GM23338 (cell line): ENCODE measurements around the gene NPSR1. TPM values are rescaled to one million over a fixed set of nuclear protein-coding genes. Genes with fewer than 3 reads are reported as not detected.

Experiments used
- ATAC-seq: fragments of 200-7000 bp; cut with Tn5 transposase; 3 replicates; pipeline ENCODE4 v1.9.1; 2020
- DNase-seq: peaks from one replicate; pipeline ENCODE4 v3.0.0-alpha.2; 2015; ENCODE audit warnings: low spot score
- H2AFZ ChIP-seq: fragments of 200-600 bp; sonication (generic); 2 replicates; pipeline ENCODE4 v1.8.0; 2016; ENCODE audit warnings: antibody characterized with exemption, mild to moderate bottlenecking, moderate library complexity
- H3F3A ChIP-seq: fragments of 200-600 bp; sonication (generic); replicated peaks from 2 replicates; pipeline ENCODE4 v1.8.0; 2017; ENCODE audit warnings: antibody characterized with exemption, mixed run types, low read depth
- H3K27ac ChIP-seq: fragments of 200-600 bp; sonication (generic); 2 replicates; pipeline ENCODE4 v1.6.1; 2016; ENCODE audit warnings: low read depth
- H3K27me3 ChIP-seq: fragments of 200-600 bp; sonication (generic); 2 replicates; pipeline ENCODE4 v1.8.0; 2016; ENCODE audit warnings: mild to moderate bottlenecking, mixed run types, moderate library complexity; ENCODE audit not compliant: insufficient read depth
- H3K36me3 ChIP-seq: fragments of 200-600 bp; sonication (generic); 2 replicates; pipeline ENCODE4 v1.8.0; 2016; ENCODE audit warnings: mild to moderate bottlenecking; ENCODE audit not compliant: insufficient read depth
- H3K4me1 ChIP-seq: fragments of 200-600 bp; sonication (generic); 2 replicates; pipeline ENCODE4 v1.8.0; 2016; ENCODE audit warnings: mild to moderate bottlenecking, moderate library complexity; ENCODE audit not compliant: insufficient read depth
- H3K4me2 ChIP-seq: fragments of 200-600 bp; sonication (generic); 2 replicates; pipeline ENCODE4 v1.7.1; 2017; ENCODE audit warnings: mixed run types
- H3K4me3 ChIP-seq: fragments of 200-600 bp; sonication (generic); 2 replicates; pipeline ENCODE4 v1.6.1; 2016; ENCODE audit warnings: mixed run types
- H3K79me2 ChIP-seq: fragments of 200-600 bp; sonication (generic); replicated peaks from 2 replicates; pipeline ENCODE4 v1.8.0; 2017; ENCODE audit warnings: mild to moderate bottlenecking; ENCODE audit not compliant: insufficient read depth
- H3K9me2 ChIP-seq: fragments of 200-600 bp; sonication (generic); 2 replicates; pipeline ENCODE4 v1.8.0; 2017; ENCODE audit not compliant: insufficient read depth
- H4K20me1 ChIP-seq: fragments of 200-600 bp; sonication (generic); replicated peaks from 2 replicates; pipeline ENCODE4 v1.8.0; 2017; ENCODE audit warnings: mild to moderate bottlenecking; ENCODE audit not compliant: insufficient read depth
- H3K27ac Mint-ChIP-seq: 2 replicates; pipeline ENCODE4 v1.8.0; 2020; ENCODE audit warnings: inconsistent platforms, mild to moderate bottlenecking, moderate library complexity, mixed read lengths
- H3K27me3 Mint-ChIP-seq: 3 replicates; pipeline ENCODE4 v1.8.0; 2022; ENCODE audit warnings: low read depth, mild to moderate bottlenecking, moderate library complexity, mixed read lengths, inconsistent platforms; ENCODE audit not compliant: insufficient read depth, poor library complexity
- H3K36me3 Mint-ChIP-seq: 3 replicates; pipeline ENCODE4 v1.8.0; 2021; ENCODE audit warnings: low read depth, mild to moderate bottlenecking, inconsistent platforms, moderate library complexity, mixed read lengths
- H3K4me1 Mint-ChIP-seq: 3 replicates; pipeline ENCODE4 v1.8.0; 2020; ENCODE audit warnings: mild to moderate bottlenecking, inconsistent platforms, mixed read lengths
- H3K4me3 Mint-ChIP-seq: 3 replicates; pipeline ENCODE4 v1.8.0; 2021; ENCODE audit warnings: moderate library complexity, mild to moderate bottlenecking, inconsistent platforms, mixed read lengths
- H3K9me3 Mint-ChIP-seq: 3 replicates; pipeline ENCODE4 v1.8.0; 2020; ENCODE audit warnings: moderate library complexity, mild to moderate bottlenecking, inconsistent platforms, mixed read lengths
- CREB1 ChIP-seq: fragments of 250-450 bp; sonication (Bioruptor Pico); IDR thresholded peaks from 2 replicates; pipeline ENCODE4 v1.5.0; 2020; ENCODE audit warnings: low read depth, mild to moderate bottlenecking, moderate library complexity
- EZH2 ChIP-seq: fragments of 200-600 bp; sonication (generic); IDR thresholded peaks from one replicate; pipeline ENCODE4 v1.8.0; 2017; ENCODE audit warnings: antibody characterized with exemption, mild to moderate bottlenecking, low read depth; ENCODE audit not compliant: unreplicated experiment
- EZH2phosphoT487 ChIP-seq: fragments of 200-600 bp; sonication (generic); IDR thresholded peaks from one replicate; pipeline ENCODE4 v1.8.1; 2018; ENCODE audit warnings: antibody characterized with exemption; ENCODE audit not compliant: unreplicated experiment
- JUNB ChIP-seq: IDR thresholded peaks from one replicate; pipeline ENCODE4 v1.6.1; 2016; ENCODE audit warnings: antibody characterized with exemption; ENCODE audit not compliant: unreplicated experiment
- POLR2AphosphoS5 ChIP-seq: IDR thresholded peaks from 2 replicates; pipeline ENCODE4 v1.6.1; 2016; ENCODE audit warnings: antibody characterized with exemption, low read depth
- STAT1 ChIP-seq: IDR thresholded peaks from one replicate; pipeline ENCODE4 v1.6.1; 2016; ENCODE audit warnings: antibody characterized with exemption; ENCODE audit not compliant: unreplicated experiment
- ZNF114 ChIP-seq: fragments of 250-450 bp; sonication (Bioruptor Pico); IDR thresholded peaks from 2 replicates; pipeline ENCODE4 v1.5.0; 2020; ENCODE audit warnings: mild to moderate bottlenecking, moderate library complexity
- polyA plus RNA-seq: library from polyadenylated mRNA; unstranded; fragments of >200 nt; fragmentation: Nextera tagmentation; extraction: Ambion mirVana; gene quantifications from 2 replicates; pipeline ENCODE4 v1.2.1, GENCODE V29; 2016
- total RNA-seq: library from RNA; depleted of rRNA; stranded (reverse); fragments of >200 nt; shearing (Covaris generic); gene quantifications from 2 replicates; pipeline ENCODE4 v1.2.3, GENCODE V29; 2014
- TF ChIP-seq, protein P1 (sequence below): IDR thresholded peaks from one replicate; pipeline ENCODE4 v1.6.1; 2018; ENCODE audit warnings: antibody characterized with exemption; ENCODE audit not compliant: unreplicated experiment
- TF ChIP-seq, protein P2 (sequence below): fragments of 250-450 bp; sonication (Bioruptor Pico); IDR thresholded peaks from 2 replicates; pipeline ENCODE4 v1.5.0; 2020; ENCODE audit warnings: mild to moderate bottlenecking, moderate library complexity
- TF ChIP-seq, protein P3 (sequence below): IDR thresholded peaks from 2 replicates; pipeline ENCODE4 v1.6.1; 2016; ENCODE audit warnings: antibody characterized with exemption

Gene NPSR1
- total and polyA plus RNA-seq, 2 experiments from 2014 or later, result not detected

- Mint-ChIP-seq H3K36me3 (peaks cover 8% of the 10 kb centered on the region; the same call in 2 of the 3 replicates), H3K4me3 (no peak overlapping the region), H3K27me3 (no peaks in the 10 kb centered on the region), H3K4me1 (no peaks in the 10 kb centered on the region), H3K9me3 (peaks cover 25% of the 10 kb centered on the region; the same call in 2 of the 3 replicates), H3K27ac (peak overlapping the region; percentile 41; the same call in 1 of the 2 replicates)
- no peaks in the 10 kb centered on the region for H3K9me2 ChIP-seq
- H2AFZ ChIP-seq, result no peak overlapping the region
- H3K4me2 ChIP-seq, result no peak overlapping the region
- no peaks in the 10 kb centered on the region for H3F3A ChIP-seq
- H3K4me3 ChIP-seq, result no peak overlapping the region
- ATAC-seq (no peak), DNase-seq (no peak)
- H4K20me1 ChIP-seq, result no peaks in the 10 kb centered on the region
- no peaks in the 10 kb centered on the region for H3K27me3 ChIP-seq
- no peak overlapping the region for H3K27ac ChIP-seq
- no peaks in the 10 kb centered on the region for H3K79me2 ChIP-seq
- TF ChIP-seq JUNB, result no peak
- TF ChIP-seq, protein P1, sequence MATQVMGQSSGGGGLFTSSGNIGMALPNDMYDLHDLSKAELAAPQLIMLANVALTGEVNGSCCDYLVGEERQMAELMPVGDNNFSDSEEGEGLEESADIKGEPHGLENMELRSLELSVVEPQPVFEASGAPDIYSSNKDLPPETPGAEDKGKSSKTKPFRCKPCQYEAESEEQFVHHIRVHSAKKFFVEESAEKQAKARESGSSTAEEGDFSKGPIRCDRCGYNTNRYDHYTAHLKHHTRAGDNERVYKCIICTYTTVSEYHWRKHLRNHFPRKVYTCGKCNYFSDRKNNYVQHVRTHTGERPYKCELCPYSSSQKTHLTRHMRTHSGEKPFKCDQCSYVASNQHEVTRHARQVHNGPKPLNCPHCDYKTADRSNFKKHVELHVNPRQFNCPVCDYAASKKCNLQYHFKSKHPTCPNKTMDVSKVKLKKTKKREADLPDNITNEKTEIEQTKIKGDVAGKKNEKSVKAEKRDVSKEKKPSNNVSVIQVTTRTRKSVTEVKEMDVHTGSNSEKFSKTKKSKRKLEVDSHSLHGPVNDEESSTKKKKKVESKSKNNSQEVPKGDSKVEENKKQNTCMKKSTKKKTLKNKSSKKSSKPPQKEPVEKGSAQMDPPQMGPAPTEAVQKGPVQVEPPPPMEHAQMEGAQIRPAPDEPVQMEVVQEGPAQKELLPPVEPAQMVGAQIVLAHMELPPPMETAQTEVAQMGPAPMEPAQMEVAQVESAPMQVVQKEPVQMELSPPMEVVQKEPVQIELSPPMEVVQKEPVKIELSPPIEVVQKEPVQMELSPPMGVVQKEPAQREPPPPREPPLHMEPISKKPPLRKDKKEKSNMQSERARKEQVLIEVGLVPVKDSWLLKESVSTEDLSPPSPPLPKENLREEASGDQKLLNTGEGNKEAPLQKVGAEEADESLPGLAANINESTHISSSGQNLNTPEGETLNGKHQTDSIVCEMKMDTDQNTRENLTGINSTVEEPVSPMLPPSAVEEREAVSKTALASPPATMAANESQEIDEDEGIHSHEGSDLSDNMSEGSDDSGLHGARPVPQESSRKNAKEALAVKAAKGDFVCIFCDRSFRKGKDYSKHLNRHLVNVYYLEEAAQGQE, result no peak
- TF ChIP-seq POLR2AphosphoS5, result no peak
- TF ChIP-seq EZH2, result no peak
- no peak for TF ChIP-seq EZH2phosphoT487
- TF ChIP-seq ZNF114 (CRISPR knock-in tag), result no peak
- TF ChIP-seq, protein P2, sequence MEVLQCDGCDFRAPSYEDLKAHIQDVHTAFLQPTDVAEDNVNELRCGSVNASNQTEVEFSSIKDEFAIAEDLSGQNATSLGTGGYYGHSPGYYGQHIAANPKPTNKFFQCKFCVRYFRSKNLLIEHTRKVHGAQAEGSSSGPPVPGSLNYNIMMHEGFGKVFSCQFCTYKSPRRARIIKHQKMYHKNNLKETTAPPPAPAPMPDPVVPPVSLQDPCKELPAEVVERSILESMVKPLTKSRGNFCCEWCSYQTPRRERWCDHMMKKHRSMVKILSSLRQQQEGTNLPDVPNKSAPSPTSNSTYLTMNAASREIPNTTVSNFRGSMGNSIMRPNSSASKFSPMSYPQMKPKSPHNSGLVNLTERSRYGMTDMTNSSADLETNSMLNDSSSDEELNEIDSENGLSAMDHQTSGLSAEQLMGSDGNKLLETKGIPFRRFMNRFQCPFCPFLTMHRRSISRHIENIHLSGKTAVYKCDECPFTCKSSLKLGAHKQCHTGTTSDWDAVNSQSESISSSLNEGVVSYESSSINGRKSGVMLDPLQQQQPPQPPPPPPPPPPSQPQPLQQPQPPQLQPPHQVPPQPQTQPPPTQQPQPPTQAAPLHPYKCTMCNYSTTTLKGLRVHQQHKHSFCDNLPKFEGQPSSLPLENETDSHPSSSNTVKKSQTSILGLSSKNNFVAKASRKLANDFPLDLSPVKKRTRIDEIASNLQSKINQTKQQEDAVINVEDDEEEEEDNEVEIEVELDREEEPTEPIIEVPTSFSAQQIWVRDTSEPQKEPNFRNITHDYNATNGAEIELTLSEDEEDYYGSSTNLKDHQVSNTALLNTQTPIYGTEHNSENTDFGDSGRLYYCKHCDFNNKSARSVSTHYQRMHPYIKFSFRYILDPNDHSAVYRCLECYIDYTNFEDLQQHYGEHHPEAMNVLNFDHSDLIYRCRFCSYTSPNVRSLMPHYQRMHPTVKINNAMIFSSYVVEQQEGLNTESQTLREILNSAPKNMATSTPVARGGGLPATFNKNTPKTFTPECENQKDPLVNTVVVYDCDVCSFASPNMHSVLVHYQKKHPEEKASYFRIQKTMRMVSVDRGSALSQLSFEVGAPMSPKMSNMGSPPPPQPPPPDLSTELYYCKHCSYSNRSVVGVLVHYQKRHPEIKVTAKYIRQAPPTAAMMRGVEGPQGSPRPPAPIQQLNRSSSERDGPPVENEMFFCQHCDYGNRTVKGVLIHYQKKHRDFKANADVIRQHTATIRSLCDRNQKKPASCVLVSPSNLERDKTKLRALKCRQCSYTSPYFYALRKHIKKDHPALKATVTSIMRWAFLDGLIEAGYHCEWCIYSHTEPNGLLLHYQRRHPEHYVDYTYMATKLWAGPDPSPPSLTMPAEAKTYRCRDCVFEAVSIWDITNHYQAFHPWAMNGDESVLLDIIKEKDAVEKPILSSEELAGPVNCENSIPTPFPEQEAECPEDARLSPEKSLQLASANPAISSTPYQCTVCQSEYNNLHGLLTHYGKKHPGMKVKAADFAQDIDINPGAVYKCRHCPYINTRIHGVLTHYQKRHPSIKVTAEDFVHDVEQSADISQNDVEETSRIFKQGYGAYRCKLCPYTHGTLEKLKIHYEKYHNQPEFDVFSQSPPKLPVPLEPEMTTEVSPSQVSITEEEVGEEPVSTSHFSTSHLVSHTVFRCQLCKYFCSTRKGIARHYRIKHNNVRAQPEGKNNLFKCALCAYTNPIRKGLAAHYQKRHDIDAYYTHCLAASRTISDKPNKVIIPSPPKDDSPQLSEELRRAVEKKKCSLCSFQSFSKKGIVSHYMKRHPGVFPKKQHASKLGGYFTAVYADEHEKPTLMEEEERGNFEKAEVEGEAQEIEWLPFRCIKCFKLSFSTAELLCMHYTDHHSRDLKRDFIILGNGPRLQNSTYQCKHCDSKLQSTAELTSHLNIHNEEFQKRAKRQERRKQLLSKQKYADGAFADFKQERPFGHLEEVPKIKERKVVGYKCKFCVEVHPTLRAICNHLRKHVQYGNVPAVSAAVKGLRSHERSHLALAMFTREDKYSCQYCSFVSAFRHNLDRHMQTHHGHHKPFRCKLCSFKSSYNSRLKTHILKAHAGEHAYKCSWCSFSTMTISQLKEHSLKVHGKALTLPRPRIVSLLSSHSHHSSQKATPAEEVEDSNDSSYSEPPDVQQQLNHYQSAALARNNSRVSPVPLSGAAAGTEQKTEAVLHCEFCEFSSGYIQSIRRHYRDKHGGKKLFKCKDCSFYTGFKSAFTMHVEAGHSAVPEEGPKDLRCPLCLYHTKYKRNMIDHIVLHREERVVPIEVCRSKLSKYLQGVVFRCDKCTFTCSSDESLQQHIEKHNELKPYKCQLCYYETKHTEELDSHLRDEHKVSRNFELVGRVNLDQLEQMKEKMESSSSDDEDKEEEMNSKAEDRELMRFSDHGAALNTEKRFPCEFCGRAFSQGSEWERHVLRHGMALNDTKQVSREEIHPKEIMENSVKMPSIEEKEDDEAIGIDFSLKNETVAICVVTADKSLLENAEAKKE (CRISPR knock-in tag), result no peak
- TF ChIP-seq, protein P3, sequence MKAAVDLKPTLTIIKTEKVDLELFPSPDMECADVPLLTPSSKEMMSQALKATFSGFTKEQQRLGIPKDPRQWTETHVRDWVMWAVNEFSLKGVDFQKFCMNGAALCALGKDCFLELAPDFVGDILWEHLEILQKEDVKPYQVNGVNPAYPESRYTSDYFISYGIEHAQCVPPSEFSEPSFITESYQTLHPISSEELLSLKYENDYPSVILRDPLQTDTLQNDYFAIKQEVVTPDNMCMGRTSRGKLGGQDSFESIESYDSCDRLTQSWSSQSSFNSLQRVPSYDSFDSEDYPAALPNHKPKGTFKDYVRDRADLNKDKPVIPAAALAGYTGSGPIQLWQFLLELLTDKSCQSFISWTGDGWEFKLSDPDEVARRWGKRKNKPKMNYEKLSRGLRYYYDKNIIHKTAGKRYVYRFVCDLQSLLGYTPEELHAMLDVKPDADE, result no peak
- TF ChIP-seq STAT1, result no peak
- TF ChIP-seq CREB1 (CRISPR knock-in tag), result no peak
- H3K36me3 ChIP-seq, result no peaks in the 10 kb centered on the region
- no peaks in the 10 kb centered on the region for H3K4me1 ChIP-seq
Observed at GRCh38 chr7:34739651-34740300, 81.8 kb downstream of the NPSR1 start.
